NCI-H1105 (cell line): Measurements from ENCODE around the gene KIAA1549.

ENCODE experiments used
- DNase-seq: peaks from one replicate; lab custom pipeline; 2025; lab: John Stamatoyannopoulos, UW

KIAA1549 gene

DNA sequence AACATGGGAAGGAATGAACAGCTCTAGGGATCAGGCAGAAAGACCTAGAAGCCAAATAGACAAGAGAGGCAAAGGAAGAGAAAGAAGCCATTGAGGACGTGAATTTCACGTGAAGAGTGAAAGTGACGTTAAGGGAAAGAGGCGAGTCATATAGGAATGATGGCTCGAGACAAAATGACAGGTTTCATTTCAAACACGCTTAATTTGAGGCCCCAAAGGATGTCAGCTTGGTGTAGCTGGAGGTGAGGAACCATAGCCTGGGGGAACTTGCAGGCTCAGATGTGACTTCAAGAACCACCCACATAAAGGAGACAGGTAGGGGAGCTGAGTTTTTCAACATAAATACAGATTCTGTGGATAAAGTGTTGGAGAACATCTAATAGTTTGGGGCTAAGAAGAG, 98.9 kb downstream of the KIAA1549 start:
- DNase-seq = no peak

DNA sequence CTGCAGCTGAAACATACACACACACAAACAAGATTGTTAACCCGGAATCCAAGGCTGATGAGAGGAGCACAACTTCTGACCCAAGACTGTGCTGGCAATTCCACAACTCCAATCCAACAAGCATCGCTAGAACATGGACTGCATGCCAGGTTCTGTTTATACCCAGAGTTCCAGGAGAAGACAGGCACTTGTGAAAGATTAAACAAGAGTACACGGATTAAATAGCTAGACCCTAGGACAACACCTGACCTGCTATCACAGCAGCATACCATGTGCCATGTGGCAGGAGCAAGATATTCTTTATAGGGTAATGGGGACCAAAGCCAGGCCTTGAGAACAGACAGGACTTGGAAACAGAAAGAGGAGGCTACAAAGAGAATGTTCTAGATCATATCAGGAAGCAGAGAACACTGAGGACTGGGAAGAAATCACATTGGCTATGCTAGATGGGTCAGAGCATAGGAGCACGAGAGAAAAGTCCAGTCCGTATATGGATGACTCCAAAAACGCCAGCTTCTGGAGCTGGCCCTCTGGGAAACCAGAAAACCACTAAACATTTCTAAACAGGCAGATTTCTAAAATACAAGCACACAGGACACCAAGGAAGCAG, 99.5 kb downstream of the KIAA1549 start:
- DNase-seq = no peak

GRCh38 chr7:138880881-138881578, 100.2 kb downstream of the KIAA1549 start:
- no peak for DNase-seq

- DNase-seq = no peak
These were observed 101.8 kb downstream of the KIAA1549 start for GRCh38 chr7:138879356-138879755.

DNA sequence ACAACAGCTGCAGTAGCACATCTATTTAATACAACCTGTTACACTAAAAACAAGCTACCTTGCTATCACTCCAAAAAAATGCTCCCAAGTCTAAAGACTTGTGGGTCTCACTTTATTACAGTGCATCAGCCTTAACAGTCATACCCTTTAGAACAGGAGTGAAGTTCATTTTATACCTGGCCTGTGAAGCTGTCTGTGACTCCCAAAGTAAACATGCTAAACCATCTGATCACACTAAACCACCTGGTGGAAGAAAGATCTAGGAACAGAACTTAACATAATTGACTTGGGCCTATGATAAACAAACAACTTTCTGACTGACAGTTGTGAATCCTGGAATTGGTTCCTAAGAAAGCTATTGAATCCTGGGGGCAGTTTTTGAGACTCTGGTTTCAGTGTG, 102.3 kb downstream of the KIAA1549 start:
- DNase-seq = no peak

DNA sequence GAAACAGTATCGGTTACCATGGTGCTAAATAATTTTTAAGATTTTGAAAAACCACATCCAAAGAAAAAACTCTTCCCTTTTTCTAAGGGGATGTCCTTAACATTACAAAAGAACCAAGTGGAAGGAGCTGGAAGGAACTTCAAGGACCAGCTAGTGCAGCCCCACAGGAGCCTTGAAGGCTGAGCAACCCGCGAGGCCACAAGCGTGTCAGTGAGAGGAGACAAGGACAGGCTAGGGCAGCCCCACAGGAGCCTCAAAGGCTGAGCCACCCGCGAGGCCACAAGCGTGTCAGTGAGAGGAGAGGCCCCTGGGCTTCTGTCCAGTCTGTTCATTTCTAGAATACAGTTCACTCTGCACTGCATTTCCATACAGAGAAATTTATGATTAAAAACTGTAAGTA, 103.1 kb downstream of the KIAA1549 start:
- no peak for DNase-seq

DNA sequence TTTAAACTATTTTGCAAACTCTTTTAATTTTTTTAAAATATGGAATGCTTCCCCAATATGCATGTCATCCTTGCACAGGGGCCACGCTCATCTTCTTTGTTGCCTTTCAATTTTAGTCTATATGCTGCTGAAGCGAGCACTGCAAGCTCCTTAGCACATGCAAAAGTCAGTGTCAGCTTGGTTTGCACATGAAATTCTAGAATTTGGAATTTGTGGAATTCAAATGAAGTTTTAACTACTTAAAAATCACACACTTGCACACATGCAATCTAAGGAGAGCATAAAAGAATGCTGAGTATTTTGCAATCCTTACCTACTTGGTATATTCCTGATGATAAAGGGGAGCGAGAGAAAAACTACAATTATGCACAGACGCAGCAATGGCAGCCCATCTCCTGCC, 104.9 kb downstream of the KIAA1549 start:
- DNase-seq = no peak

- no peak for DNase-seq
These were observed 105.4 kb downstream of the KIAA1549 start for GRCh38 chr7:138875794-138876193.

DNA sequence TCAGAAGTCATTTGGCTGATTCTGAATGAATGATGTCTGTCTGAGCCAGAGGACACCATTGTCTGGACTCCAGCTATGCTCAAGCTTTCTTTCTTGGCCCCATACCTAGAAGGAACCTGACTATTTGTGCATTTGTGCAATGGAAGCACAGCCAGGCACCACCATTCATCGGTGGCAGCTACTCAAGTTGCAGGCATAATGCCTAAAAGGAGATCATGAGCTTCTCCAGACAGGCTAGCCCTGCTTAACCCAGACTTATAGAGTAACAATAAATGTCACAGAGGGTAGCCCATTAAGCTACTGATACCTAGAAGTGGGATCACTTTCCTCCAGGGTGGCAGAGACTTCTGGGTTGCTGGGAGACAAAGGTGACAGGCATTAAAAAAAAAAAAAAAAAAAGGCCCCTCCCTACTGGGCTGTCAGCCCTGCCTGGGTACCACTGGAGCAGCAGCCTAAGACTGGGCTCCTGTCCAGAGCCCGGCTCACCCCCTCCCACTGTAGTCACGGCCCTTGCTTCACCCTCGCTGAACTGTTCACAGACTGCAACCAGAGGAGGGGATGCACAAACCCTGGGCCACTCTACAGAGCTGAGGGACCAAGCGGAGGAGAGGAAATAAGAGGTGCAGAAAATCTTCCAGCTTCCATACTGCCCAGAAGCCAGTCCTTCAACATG, 107.8 kb downstream of the KIAA1549 start:
- DNase-seq = no peak

- no peak for DNase-seq
These were observed 108.6 kb downstream of the KIAA1549 start for GRCh38 chr7:138872576-138872975.

GRCh38 chr7:138871814-138872090, 109.4 kb downstream of the KIAA1549 start:
- DNase-seq = no peak

- DNase-seq = no peak
These were observed 110.0 kb downstream of the KIAA1549 start for GRCh38 chr7:138871065-138871813.

- no peak for DNase-seq
These were observed 111.8 kb downstream of the KIAA1549 start for GRCh38 chr7:138869353-138869752.

GRCh38 chr7:138868711-138869110, 112.5 kb downstream of the KIAA1549 start:
- DNase-seq = no peak

- DNase-seq = no peak
These were observed 113.4 kb downstream of the KIAA1549 start for GRCh38 chr7:138867744-138868143.

DNA sequence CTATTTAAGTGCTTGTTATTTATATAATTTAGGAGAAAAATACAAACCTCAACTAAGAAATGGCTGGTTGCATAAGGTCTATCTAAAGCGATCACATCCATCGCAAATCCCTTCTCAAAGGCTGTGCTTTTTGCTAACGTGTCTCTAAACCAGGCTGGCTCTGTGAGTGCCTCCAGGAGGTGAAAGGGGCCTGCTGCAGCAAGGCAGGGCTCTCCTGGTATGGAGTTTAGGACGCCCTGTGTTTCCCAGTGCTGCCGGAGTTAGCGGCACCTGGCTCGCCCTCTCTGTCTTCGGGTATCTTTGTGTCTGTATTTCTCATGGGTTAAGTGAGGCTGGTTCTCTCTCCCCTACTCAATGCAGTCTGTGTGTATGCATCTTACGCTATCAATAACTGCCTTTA, 114.8 kb downstream of the KIAA1549 start:
- DNase-seq = no peak

- DNase-seq = no peak
These were observed 115.3 kb downstream of the KIAA1549 start for GRCh38 chr7:138865843-138866242.

GRCh38 chr7:138864667-138865066, 116.5 kb downstream of the KIAA1549 start:
- no peak for DNase-seq

GRCh38 chr7:138863931-138864330, 117.3 kb downstream of the KIAA1549 start:
- DNase-seq = no peak

GRCh38 chr7:138861051-138861450, 120.1 kb downstream of the KIAA1549 start:
- no peak for DNase-seq

DNA sequence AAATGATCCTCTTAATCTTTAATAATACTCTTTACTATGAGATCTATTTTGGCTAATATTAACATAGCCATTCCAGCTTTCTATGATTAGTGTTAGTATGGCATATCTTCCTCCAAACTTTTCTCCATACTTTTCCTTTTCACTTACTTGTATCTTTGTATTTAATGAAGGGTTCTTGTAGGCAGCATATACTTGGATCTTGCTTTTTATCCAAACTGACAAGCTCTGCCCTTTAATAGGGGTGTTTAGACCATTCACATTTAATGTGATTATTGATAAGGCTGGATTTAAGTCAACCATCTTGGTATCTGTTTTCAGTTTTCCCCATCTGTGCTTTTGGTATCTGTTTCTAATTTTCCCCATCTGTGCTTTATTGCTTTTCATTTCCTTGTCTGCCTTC, 123.5 kb downstream of the KIAA1549 start:
- DNase-seq = no peak

GRCh38 chr7:138854115-138854645, 127.0 kb downstream of the KIAA1549 start:
- DNase-seq = no peak

GRCh38 chr7:138853448-138853847, 127.7 kb downstream of the KIAA1549 start:
- no peak for DNase-seq
